ENCODE results near the gene ZNF23.

The ZNF23 gene

DNA sequence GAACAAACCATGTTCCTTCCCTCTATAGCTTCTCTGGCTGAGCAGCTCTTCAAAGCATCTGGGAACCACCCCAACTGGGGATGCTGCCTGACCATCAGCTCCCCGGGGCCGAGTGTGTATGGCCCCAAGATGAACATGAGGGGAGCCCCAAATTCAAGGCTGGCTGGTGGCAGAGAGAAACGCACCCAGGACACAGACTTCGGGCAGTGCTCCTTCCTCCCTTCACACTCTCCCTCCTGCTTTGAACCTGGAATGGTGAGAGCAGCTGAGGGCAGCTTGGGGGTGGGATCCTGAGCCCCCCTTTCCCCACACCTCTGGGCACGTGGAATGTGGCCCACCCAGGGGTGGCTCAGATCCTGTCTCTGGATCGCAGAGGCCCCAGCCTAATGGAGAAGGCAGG is 37.4 kb downstream of the ZNF23 start:
- no peak for DNase-seq (ENCODE audit: low read depth, low spot score)
- TF ChIP-seq, protein P1, sequence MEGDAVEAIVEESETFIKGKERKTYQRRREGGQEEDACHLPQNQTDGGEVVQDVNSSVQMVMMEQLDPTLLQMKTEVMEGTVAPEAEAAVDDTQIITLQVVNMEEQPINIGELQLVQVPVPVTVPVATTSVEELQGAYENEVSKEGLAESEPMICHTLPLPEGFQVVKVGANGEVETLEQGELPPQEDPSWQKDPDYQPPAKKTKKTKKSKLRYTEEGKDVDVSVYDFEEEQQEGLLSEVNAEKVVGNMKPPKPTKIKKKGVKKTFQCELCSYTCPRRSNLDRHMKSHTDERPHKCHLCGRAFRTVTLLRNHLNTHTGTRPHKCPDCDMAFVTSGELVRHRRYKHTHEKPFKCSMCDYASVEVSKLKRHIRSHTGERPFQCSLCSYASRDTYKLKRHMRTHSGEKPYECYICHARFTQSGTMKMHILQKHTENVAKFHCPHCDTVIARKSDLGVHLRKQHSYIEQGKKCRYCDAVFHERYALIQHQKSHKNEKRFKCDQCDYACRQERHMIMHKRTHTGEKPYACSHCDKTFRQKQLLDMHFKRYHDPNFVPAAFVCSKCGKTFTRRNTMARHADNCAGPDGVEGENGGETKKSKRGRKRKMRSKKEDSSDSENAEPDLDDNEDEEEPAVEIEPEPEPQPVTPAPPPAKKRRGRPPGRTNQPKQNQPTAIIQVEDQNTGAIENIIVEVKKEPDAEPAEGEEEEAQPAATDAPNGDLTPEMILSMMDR (IDR thresholded peaks at IDR 0.05; ENCODE audit: insufficient read depth, low read length, missing control alignments): no peak
- POLR2A ChIA-PET: interaction anchor here (0.7 kb wide), 1 partner anchor 27 kb away, joined by 3 read pairs; no protein-coding TSS in a partner anchor
- no peak overlapping the region for H3K4me3 ChIP-seq (ENCODE audit: low read depth, low read length)
- CTCF ChIA-PET: interaction anchor here (4.4 kb wide), 1 partner anchor 12 kb away, joined by 19 read pairs; no protein-coding TSS in a partner anchor

DNA sequence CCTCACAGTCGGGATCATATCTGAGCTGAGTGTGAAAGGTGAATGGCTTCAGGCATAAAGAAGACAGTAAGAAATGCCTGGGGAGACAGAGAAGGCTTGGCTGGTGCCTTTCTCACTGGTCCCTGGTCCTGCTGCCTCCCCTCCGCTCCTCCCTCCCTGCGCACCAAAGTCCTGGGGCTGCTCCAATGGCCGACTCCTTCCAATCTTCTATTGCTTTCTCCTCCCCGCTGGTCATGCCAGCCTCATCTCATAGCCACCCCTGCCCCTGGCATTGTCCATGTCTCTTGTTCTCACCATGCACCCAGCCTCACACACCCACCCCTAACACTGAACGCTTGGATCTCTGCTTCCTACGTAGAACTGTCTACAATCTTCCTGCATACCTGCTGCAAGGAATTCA is 38.2 kb downstream of the ZNF23 start:
- ChIA-PET POLR2A (no interaction called here), CTCF (interaction anchor here (4.4 kb wide), 1 partner anchor 12 kb away, joined by 19 read pairs; no protein-coding TSS in a partner anchor)
- no peak for DNase-seq (ENCODE audit: low read depth, low spot score)
- TF ChIP-seq, protein P1 (IDR thresholded peaks at IDR 0.05; ENCODE audit: insufficient read depth, low read length, missing control alignments): no peak
- H3K4me3 ChIP-seq (ENCODE audit: low read depth, low read length): no peak overlapping the region

DNA sequence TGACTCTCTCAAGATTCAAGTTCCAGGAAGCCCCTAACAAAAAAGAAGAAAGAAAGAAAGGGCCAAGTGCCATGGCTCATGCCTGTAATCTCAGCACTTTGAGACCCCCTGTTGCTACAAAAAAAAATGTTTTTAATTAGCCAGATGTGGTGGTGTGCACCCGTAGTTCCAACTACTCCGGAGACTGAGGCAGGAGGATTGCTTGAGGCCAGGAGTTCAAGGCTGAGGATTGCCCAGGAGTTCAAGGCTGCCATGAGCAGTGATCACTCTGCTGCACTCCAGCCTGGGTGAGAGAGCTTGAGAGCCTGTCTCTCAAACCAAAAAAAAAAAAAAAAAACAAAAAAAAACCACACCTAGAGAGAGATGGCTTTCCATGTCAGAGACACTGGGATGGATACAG is 39.0 kb downstream of the ZNF23 start:
- POLR2A ChIA-PET: no interaction called here
- no peak for DNase-seq (ENCODE audit: low read depth, low spot score)
- TF ChIP-seq, protein P1 (IDR thresholded peaks at IDR 0.05; ENCODE audit: insufficient read depth, low read length, missing control alignments): no peak
- no peak overlapping the region for H3K4me3 ChIP-seq (ENCODE audit: low read depth, low read length)
- CTCF ChIA-PET: interaction anchor here (4.4 kb wide), 1 partner anchor 11 kb away, joined by 19 read pairs; no protein-coding TSS in a partner anchor

DNA sequence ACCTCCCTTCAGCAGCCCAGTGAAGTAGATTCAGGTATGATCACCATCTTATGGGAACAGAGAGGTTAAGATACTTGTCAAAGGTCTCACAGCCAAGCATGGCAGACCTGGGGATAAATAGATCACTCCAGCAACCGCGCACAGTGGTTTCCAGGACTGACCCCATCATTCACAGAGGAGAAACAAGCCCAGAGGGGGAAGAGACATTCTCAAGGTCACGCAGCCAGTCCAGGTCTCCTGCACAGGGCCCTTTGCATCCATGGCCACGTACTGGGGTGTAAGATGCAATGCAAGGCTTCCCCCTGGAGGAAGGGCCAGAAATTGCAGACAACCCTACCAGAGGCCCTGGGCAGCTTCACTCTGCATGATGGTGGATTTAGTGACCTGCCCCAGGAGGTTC is 40.1 kb downstream of the ZNF23 start:
- CTCF ChIA-PET: interaction anchor here (4.4 to 17.3 kb wide), 2 partner anchors 10 to 69 kb away, joined by 19 to 173 read pairs; partner anchors contain the start of gene ZNF19
- no peak for DNase-seq (ENCODE audit: low read depth, low spot score)
- POLR2A ChIA-PET: no interaction called here

DNA sequence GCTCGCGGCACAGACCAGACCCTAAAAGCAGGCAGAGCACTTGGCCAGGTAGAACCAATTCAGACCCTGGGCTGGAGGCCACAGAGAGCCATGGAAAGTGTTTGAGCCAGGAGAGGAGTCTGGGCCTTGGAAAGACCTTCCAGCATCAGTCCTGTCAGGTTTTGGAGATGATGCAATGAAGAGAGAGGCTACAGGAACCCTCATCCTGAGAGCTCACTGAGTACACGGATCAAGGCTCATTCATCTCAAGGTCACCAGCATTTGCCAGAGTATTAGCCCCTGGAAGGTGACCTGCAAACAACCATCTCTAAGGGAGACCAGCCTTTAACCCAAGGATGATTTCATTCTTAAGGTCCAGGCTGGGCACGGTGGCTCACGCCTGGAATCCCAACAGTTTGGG is 48.0 kb downstream of the ZNF23 start:
- no peak for DNase-seq (ENCODE audit: low read depth, low spot score)

More for the DNA sequence above, 40.1 kb downstream of the ZNF23 start:
- H3K4me3 ChIP-seq (ENCODE audit: low read depth, low read length): no peak overlapping the region
- TF ChIP-seq, protein P1 (IDR thresholded peaks at IDR 0.05; ENCODE audit: insufficient read depth, low read length, missing control alignments): peak; percentile 25

DNA sequence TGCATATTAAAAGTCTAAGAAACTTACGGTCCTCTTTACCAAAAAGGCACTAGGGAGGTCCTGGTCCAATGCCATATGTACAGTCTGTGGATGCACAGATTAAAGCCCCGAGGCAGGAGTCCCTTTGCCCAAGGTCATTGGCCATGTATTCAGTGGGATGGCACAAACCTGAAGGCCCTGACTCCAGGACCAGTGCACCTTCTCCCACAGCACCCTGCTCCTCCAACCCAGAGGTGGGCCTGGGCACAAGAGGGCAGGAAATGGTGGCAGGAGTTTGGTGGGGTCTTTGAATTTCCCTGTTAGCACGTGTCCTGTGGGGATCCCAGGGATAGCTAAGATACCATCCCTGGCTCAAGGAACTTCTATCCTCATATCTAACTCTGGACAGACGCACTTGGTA is 48.7 kb downstream of the ZNF23 start:
- H3K4me3 ChIP-seq (ENCODE audit: low read depth, low read length): no peak overlapping the region
- DNase-seq (ENCODE audit: low read depth, low spot score): no peak
- CTCF ChIA-PET: interaction anchor here (0.7 to 17.3 kb wide), 32 partner anchors 10 to 198 kb away, joined by 3 to 353 read pairs (median 5); partner anchors contain the start of genes CHST4, ZNF19 and ZNF23
- TF ChIP-seq, protein P1 (IDR thresholded peaks at IDR 0.05; ENCODE audit: insufficient read depth, low read length, missing control alignments): no peak
- POLR2A ChIA-PET: no interaction called here

More for the DNA sequence above, 48.0 kb downstream of the ZNF23 start:
- H3K4me3 ChIP-seq (ENCODE audit: low read depth, low read length): no peak overlapping the region
- POLR2A ChIA-PET: no interaction called here
- CTCF ChIA-PET: interaction anchor here (0.9 to 17.3 kb wide), 10 partner anchors 9 to 125 kb away, joined by 3 to 353 read pairs (median 12); partner anchors contain the start of genes ZNF19 and ZNF23
- TF ChIP-seq, protein P1 (IDR thresholded peaks at IDR 0.05; ENCODE audit: insufficient read depth, low read length, missing control alignments): no peak

Measured in AG04449 (cell line).